HG03439 (cell line): ENCODE measurements around the gene SAXO2.
"Not testable (repeated sequence)": the region's sequence is repeated elsewhere in the genome, so short reads cannot be mapped to it uniquely, and the experiment has no call there.

Experiments
- ATAC-seq: cut with Tn5 transposase; IDR thresholded peaks from one replicate; pipeline ENCODE4 v1.9.1; 2021; ENCODE audit warnings: mild to moderate bottlenecking, moderate library complexity; ENCODE audit not compliant: unreplicated experiment

SAXO2 gene

GRCh38 chr15:82332711-82333602 is 70.3 kb downstream of the SAXO2 start:
- not testable (repeated sequence) for ATAC-seq

DNA sequence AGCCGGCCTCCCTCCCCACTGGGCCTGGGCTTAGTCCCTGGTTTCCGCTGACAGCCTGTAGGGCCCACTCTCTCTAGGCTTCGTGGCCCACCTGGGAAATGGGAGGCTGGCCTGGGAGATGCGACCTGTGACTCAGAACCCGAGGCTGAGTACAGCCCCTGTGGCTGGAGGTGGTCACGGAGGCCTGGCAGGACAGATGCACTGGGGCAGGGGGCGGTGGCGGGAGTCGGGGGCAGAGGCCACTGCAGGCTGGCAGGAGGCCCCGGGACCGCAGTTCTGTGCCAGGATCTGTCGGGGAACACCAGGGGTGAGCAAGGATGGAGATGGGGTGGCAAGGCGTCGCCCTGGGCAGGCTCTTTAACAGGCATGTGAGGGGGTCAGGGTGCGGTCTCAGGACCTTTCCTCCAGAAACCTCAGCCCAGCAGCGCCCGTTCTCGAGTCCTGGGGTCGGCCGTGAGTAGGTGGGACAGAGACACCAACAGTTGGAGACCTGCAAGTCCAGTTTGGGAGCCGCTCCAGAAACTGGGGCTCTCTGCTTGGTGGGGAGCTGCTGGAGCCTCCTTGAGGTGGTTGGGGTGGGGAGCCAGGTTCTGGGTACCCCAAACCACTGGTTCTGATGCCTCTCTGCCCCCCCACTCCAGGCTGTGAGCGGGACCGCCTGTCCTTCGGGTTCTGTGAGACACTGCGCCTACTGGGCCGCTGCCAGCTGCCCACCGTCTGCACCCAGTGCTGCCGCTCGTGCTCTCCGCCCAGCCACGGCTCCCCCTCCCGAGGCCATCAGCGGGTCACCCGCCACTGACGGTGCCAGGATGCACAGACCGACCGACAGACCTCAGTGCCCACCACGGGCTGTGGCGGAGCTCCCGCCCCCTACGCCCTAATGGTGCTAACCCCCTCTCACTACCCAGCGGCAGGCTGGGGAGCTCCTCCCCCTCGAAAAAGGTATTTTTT is 71.3 kb downstream of the SAXO2 start:
- not testable (repeated sequence) for ATAC-seq
